Measurements from ENCODE around the gene MSI2. TPM values are rescaled to one million over a fixed set of nuclear protein-coding genes. Genes with fewer than 3 reads are reported as not detected.

Gene MSI2
- total and polyA plus RNA-seq, 12 donors: 32.6 to 411 (median 148) TPM

GRCh38 chr17:57443781-57444180 is 187.5 kb downstream of the MSI2 start:
- intact Hi-C loops (cut with DNase I): no loop called here
- peak overlapping the region in 4 of 5 donors; percentile 11 to 93 (median 81) for H3K27ac ChIP-seq
- peaks cover 53 to 82% of the 10 kb centered on the region in 2 donors for H3K4me1 ChIP-seq (replicated peaks in 1 of 2)
- no peak for TF ChIP-seq POLR2A (IDR thresholded peaks at IDR 0.05)
- TF ChIP-seq, protein P1, sequence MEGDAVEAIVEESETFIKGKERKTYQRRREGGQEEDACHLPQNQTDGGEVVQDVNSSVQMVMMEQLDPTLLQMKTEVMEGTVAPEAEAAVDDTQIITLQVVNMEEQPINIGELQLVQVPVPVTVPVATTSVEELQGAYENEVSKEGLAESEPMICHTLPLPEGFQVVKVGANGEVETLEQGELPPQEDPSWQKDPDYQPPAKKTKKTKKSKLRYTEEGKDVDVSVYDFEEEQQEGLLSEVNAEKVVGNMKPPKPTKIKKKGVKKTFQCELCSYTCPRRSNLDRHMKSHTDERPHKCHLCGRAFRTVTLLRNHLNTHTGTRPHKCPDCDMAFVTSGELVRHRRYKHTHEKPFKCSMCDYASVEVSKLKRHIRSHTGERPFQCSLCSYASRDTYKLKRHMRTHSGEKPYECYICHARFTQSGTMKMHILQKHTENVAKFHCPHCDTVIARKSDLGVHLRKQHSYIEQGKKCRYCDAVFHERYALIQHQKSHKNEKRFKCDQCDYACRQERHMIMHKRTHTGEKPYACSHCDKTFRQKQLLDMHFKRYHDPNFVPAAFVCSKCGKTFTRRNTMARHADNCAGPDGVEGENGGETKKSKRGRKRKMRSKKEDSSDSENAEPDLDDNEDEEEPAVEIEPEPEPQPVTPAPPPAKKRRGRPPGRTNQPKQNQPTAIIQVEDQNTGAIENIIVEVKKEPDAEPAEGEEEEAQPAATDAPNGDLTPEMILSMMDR (IDR thresholded peaks at IDR 0.05): no peak
- no peaks in the 10 kb centered on the region for H3K36me3 ChIP-seq (replicated peaks in 1 of 2)
- no peak overlapping the region for H3K4me3 ChIP-seq
- H3K27me3 ChIP-seq: no peaks in the 10 kb centered on the region
- DNase-seq: no peak
- H3K9me3 ChIP-seq (replicated peaks in 1 of 3): no peaks in the 10 kb centered on the region
- 61 to 76% (median 75%) methylated on average over 5 of the region's 5 CpGs for WGBS, 4 donors

- intact Hi-C loops (cut with DNase I): no loop called here
- Histone ChIP-seq H3K27ac (peak overlapping the region in 4 of 5 donors; percentile 31 to 93 (median 76)), H3K4me3 (no peak overlapping the region), H3K27me3 (no peaks in the 10 kb centered on the region), H3K36me3 (replicated peaks in 1 of 2) (no peaks in the 10 kb centered on the region), H3K9me3 (replicated peaks in 1 of 3) (no peaks in the 10 kb centered on the region), H3K4me1 (replicated peaks in 1 of 2) (peaks cover 52 to 81% of the 10 kb centered on the region in 2 donors)
- DNase-seq: peak in 1 of 7 donors; percentile 39
- WGBS, 4 donors: 53 to 56% (median 54%) methylated on average over 13 of the region's 13 CpGs
- TF ChIP-seq, protein P1 (IDR thresholded peaks at IDR 0.05): no peak
- no peak for TF ChIP-seq POLR2A (IDR thresholded peaks at IDR 0.05)
Measured at GRCh38 chr17:57444682-57445450, 188.5 kb downstream of the MSI2 start.

GRCh38 chr17:57445772-57446472 is 189.6 kb downstream of the MSI2 start:
- Histone ChIP-seq H3K4me1 (replicated peaks in 1 of 2) (peaks cover 42 to 76% of the 10 kb centered on the region in 2 donors), H3K27ac (peak overlapping the region in 4 of 5 donors; percentile 30 to 93 (median 54)), H3K27me3 (no peaks in the 10 kb centered on the region), H3K4me3 (no peak overlapping the region), H3K36me3 (replicated peaks in 1 of 2) (no peaks in the 10 kb centered on the region), H3K9me3 (replicated peaks in 1 of 3) (no peaks in the 10 kb centered on the region)
- intact Hi-C loops (cut with DNase I): no loop called here
- no peak for TF ChIP-seq POLR2A (IDR thresholded peaks at IDR 0.05)
- TF ChIP-seq, protein P1 (IDR thresholded peaks at IDR 0.05): no peak
- peak in 4 of 7 donors; percentile 46 to 75 (median 58) for DNase-seq
- 47 to 61% (median 57%) methylated on average over 17 of the region's 17 CpGs for WGBS, 4 donors

DNA sequence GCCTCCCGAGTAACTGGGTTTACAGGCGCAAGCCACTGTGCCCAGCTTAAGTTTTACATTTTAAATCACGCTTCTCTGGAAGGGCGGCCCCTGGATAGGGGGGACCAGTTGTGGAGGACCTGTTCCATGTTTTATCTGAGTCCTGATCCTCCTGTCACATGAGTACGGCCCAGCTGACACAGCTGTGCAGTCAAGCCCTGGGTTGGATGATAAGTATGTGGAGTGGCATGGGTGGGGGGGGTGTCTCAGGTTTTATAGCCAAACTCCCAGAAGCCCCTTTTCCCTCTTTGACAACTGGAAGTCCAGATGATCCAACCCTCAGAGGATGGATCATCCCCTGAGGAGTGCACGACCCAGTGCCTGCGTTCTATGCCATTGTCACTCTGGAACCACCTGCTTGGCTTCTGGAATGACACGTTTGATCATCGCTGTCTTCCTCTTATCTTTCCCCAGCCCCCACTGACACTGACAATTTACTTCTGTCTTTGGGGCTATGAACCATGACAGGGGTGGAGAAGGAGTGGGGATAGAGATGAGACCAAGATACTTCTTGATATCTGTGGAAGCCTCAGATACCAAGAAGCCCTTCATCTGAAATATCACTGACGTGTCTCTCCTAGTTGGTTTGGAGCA is 191.2 kb downstream of the MSI2 start:
- Histone ChIP-seq H3K36me3 (replicated peaks in 1 of 2) (no peaks in the 10 kb centered on the region), H3K9me3 (replicated peaks in 1 of 3) (no peaks in the 10 kb centered on the region), H3K4me3 (no peak overlapping the region), H3K4me1 (replicated peaks in 1 of 2) (peaks cover 32 to 60% of the 10 kb centered on the region in 2 donors), H3K27ac (peak overlapping the region in 1 of 5 donors; percentile 4), H3K27me3 (no peaks in the 10 kb centered on the region)
- intact Hi-C loops (cut with DNase I): no loop called here
- no peak for TF ChIP-seq POLR2A (IDR thresholded peaks at IDR 0.05)
- TF ChIP-seq, protein P1 (IDR thresholded peaks at IDR 0.05): no peak
- DNase-seq: no peak
- 89 to 92% (median 90%) methylated on average over 9 to 10 of the region's 10 CpGs for WGBS, 4 donors

All from adrenal gland (tissue), 12 donors.